Neural crest cell (in vitro differentiated cells): ENCODE data around the gene PIMREG. TPM values are rescaled to one million over a fixed set of nuclear protein-coding genes. Genes with fewer than 3 reads are reported as not detected.

Experiments used
- DNase-seq: peaks from one replicate; pipeline ENCODE4 v3.0.0; 2021; ENCODE audit warnings: low read depth, mixed read lengths, low spot score
- H3K27ac Mint-ChIP-seq: one replicate; pipeline ENCODE4 v1.8.0; 2021; ENCODE audit warnings: mild to moderate bottlenecking, mixed read lengths; ENCODE audit not compliant: unreplicated experiment
- H3K27me3 Mint-ChIP-seq: 2 replicates; pipeline ENCODE4 v1.8.0; 2021; ENCODE audit warnings: low read depth, mild to moderate bottlenecking, mixed read lengths
- H3K36me3 Mint-ChIP-seq: 2 replicates; pipeline ENCODE4 v1.8.0; 2021; ENCODE audit warnings: low read depth, mild to moderate bottlenecking, mixed read lengths
- H3K4me1 Mint-ChIP-seq: 2 replicates; pipeline ENCODE4 v1.8.0; 2021; ENCODE audit warnings: mixed read lengths
- H3K4me3 Mint-ChIP-seq: one replicate; pipeline ENCODE4 v1.8.0; 2021; ENCODE audit warnings: mild to moderate bottlenecking, mixed read lengths
- H3K9me3 Mint-ChIP-seq: 2 replicates; pipeline ENCODE4 v1.8.0; 2021; ENCODE audit warnings: mixed read lengths
- CTCF ChIP-seq: fragments of 200-600 bp; sonication (generic); conservative IDR thresholded peaks from 2 replicates; pipeline ENCODE4 v1.5.0; 2021; ENCODE audit warnings: antibody characterized with exemption, mild to moderate bottlenecking
- total RNA-seq: library from RNA; stranded (reverse); gene quantifications from 2 replicates; pipeline ENCODE4 v1.2.1, GENCODE V29; 2021

Gene PIMREG
- total RNA-seq, 1 donor from 2014 or later, result 115 TPM

DNA sequence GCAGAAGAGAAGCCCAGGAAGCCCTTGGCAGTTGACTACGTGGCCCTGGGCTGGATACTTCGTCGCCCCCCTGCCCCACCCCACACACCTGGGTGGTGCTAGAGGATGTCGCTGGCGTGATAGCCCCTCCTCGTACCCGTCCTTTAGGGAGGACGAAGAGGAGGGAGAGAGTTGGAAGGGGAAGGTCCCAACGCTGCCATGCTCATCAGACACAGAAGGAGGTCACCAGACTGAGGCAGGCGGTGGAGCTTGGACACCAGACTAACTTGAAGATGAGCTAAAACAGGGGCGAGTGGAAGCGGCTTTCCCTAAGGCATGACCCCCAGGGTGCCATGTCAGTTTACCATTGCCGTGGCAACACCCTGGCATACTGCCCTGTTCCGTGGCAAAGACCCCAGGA lies 20.3 kb upstream of the PIMREG start:
- no peaks in the 10 kb centered on the region for H3K36me3 Mint-ChIP-seq
- peak overlapping the region; percentile 53 for H3K27ac Mint-ChIP-seq
- H3K9me3 Mint-ChIP-seq, result no peaks in the 10 kb centered on the region
- no peak overlapping the region for H3K4me3 Mint-ChIP-seq
- H3K27me3 Mint-ChIP-seq, result no peaks in the 10 kb centered on the region
- DNase-seq, result no peak
- TF ChIP-seq CTCF, result no peak
- peaks cover 8% of the 10 kb centered on the region for H3K4me1 Mint-ChIP-seq

DNA sequence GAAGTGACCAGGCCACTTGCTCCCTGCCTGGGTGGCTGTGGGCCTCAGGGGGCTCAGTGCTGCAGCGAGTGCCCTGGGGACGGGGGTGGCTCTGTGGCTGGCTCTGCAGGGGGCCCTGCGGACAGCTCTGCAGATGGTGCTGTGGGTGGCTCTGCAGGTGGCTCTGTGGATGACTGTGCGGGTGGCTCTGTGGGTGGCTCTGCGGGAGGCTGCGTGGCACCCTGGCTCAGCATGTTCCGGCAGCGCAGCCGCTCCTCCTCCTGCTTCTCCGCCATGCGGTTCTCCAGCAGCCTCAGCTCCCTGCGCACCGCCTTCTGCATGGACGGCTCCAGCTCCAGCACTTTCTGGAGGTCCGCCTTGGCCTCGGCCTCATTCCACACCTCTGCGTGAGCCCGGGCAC lies 18.8 kb upstream of the PIMREG start:
- no peak for TF ChIP-seq CTCF
- Mint-ChIP-seq H3K27me3 (no peaks in the 10 kb centered on the region), H3K4me3 (no peak overlapping the region), H3K4me1 (peaks cover 13% of the 10 kb centered on the region), H3K9me3 (peaks cover 4% of the 10 kb centered on the region), H3K36me3 (peaks cover 3% of the 10 kb centered on the region), H3K27ac (no peak overlapping the region)
- DNase-seq, result no peak

GRCh38 chr17:6426356-6427101 lies 17.7 kb upstream of the PIMREG start:
- no peak overlapping the region for H3K4me3 Mint-ChIP-seq
- no peak overlapping the region for H3K27ac Mint-ChIP-seq
- TF ChIP-seq CTCF, result no peak
- H3K4me1 Mint-ChIP-seq, result peaks cover 13% of the 10 kb centered on the region
- peaks cover 7% of the 10 kb centered on the region for H3K9me3 Mint-ChIP-seq
- no peak for DNase-seq
- no peaks in the 10 kb centered on the region for H3K27me3 Mint-ChIP-seq
- H3K36me3 Mint-ChIP-seq, result peaks cover 6% of the 10 kb centered on the region

- H3K36me3 Mint-ChIP-seq, result peaks cover 6% of the 10 kb centered on the region
- H3K4me3 Mint-ChIP-seq, result no peak overlapping the region
- no peak for TF ChIP-seq CTCF
- no peaks in the 10 kb centered on the region for H3K27me3 Mint-ChIP-seq
- H3K9me3 Mint-ChIP-seq, result peaks cover 9% of the 10 kb centered on the region
- H3K27ac Mint-ChIP-seq, result no peak overlapping the region
- peaks cover 10% of the 10 kb centered on the region for H3K4me1 Mint-ChIP-seq
- no peak for DNase-seq
Observed at GRCh38 chr17:6427279-6427781, 16.9 kb upstream of the PIMREG start.

DNA sequence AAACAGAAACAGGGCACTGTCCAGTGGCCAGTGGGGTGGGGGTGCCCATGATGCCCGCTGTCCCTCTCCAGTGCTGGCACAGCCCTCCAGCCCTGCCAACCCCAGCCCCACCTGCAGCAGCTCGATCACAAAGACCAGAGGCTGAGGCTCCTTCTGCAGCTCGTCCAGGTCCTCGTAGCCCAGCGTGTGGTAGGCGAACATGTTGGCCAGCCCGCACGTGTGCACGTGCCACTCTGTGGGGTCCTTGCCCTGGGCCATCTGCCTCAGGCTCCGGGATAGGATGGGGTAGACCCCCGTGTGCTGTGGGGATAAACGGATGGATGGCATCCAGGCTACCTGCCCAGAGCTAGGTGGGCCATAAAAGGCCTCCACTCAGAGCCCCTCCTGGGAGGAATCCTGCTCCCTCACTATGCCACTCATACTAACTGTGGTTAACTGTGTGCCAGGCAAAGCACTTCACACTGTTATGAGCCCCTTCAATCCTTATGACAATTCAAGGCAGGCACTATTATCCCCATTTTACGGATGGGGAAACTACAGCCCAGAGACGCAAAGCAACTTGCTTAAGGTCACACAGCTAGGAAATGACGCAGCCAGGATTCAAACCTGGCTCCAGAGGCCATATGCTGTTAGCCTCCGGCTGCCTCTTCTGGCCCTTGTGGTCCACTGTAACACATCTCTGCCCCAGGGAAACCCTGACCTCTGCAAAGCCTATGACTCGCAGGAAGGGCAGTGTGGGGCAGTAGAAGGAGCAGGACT lies 15.9 kb upstream of the PIMREG start:
- peaks cover 6% of the 10 kb centered on the region for H3K36me3 Mint-ChIP-seq
- H3K27ac Mint-ChIP-seq, result no peak overlapping the region
- no peaks in the 10 kb centered on the region for H3K27me3 Mint-ChIP-seq
- no peak for TF ChIP-seq CTCF
- no peak for DNase-seq
- H3K9me3 Mint-ChIP-seq, result peaks cover 9% of the 10 kb centered on the region
- H3K4me1 Mint-ChIP-seq, result peaks cover 10% of the 10 kb centered on the region
- H3K4me3 Mint-ChIP-seq, result no peak overlapping the region
